Measurements from ENCODE around the gene CIAO2A.

DNA sequence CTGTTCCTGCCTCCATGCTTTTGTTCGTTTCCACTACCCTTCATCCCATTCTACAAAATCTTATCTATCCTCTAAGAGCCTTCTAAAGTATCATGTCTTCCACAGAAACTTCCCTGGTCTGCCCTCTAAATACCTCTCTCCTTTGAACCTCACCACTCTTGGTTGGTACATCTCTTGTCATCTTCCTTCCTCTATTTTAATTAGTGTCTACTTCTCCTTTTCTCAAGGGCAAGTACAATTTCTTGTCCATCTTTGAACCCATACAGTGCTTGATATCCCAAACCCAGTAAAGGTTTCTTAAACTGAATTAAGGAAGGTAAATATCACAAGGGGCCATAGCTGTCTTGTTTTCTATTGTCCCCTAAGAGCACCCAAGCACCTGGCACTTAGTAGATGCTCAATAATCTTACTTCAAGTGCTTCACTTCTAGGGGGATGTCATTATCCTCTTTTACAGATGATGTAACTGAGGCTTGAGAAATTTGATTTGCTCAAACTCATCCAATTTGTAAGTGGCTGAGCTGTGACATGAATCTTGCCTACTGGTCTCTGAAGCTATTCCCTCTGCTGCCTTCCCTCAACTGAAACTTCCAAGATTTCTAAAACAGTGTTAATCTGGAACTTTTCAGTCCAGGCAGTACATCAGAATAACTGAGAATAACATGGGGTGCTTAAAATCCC, 44.7 kb downstream of the CIAO2A start:
- TF ChIP-seq, protein P1, sequence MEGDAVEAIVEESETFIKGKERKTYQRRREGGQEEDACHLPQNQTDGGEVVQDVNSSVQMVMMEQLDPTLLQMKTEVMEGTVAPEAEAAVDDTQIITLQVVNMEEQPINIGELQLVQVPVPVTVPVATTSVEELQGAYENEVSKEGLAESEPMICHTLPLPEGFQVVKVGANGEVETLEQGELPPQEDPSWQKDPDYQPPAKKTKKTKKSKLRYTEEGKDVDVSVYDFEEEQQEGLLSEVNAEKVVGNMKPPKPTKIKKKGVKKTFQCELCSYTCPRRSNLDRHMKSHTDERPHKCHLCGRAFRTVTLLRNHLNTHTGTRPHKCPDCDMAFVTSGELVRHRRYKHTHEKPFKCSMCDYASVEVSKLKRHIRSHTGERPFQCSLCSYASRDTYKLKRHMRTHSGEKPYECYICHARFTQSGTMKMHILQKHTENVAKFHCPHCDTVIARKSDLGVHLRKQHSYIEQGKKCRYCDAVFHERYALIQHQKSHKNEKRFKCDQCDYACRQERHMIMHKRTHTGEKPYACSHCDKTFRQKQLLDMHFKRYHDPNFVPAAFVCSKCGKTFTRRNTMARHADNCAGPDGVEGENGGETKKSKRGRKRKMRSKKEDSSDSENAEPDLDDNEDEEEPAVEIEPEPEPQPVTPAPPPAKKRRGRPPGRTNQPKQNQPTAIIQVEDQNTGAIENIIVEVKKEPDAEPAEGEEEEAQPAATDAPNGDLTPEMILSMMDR (IDR thresholded peaks at IDR 0.05; ENCODE audit: extremely low read depth in 1 of 2, insufficient read depth in 1 of 2, low read depth in 1 of 2, low read length in 2 of 2) = no peak
- TF ChIP-seq EZH2 (IDR thresholded peaks at IDR 0.05; ENCODE audit: borderline replicate concordance, low read depth, low read length, severe bottlenecking) (no peak), FOS (IDR thresholded peaks at IDR 0.05; ENCODE audit: borderline replicate concordance, insufficient read depth, low read length) (no peak), POLR2A (IDR thresholded peaks at IDR 0.05; ENCODE audit: low read depth, low read length) (no peak)
